GM12878 (cell line): Measurements from ENCODE around the gene DERL2. TPM values are rescaled to one million over a fixed set of nuclear protein-coding genes. Genes with fewer than 3 reads are reported as not detected.
A peak's percentile ranks its signal among the peaks of the same experiment; 100 is the strongest.

Experiments
- ATF3 ChIP-seq: IDR thresholded peaks from 2 replicates; pipeline ENCODE4 v1.6.1; 2011; ENCODE audit warnings: low read depth, mild to moderate bottlenecking, low read length, moderate library complexity, borderline replicate concordance; ENCODE audit errors: extremely low read depth
- CTCF ChIP-seq, 3 experiments: IDR thresholded peaks in 2 of 3; conservative IDR thresholded peaks in 1 of 3; 2 replicates each; pipeline ENCODE4 v1.5.1; 2011; ENCODE audit warnings: low read depth in 3 of 3, low read length in 3 of 3, mild to moderate bottlenecking in 3 of 3, control low read depth in 2 of 3, moderate library complexity in 2 of 3, inconsistent platforms in 1 of 3, mixed read lengths in 1 of 3; ENCODE audit not compliant: control insufficient read depth in 2 of 3, insufficient read depth in 1 of 3; ENCODE audit errors: extremely low read depth in 1 of 3
- EED ChIP-seq: sonication (generic); IDR thresholded peaks from 2 replicates; pipeline ENCODE4 v1.6.1; 2016; ENCODE audit warnings: antibody characterized with exemption, low read depth
- GATAD2B ChIP-seq: fragments of 450-650 bp; conservative IDR thresholded peaks from 2 replicates; pipeline ENCODE4 v1.6.1; 2017; ENCODE audit warnings: low read depth, mild to moderate bottlenecking, moderate library complexity
- HDGF ChIP-seq: fragments of 450-650 bp; IDR thresholded peaks from 2 replicates; pipeline ENCODE4 v1.6.1; 2016; ENCODE audit warnings: antibody characterized with exemption
- NKRF ChIP-seq: fragments of 450-650 bp; conservative IDR thresholded peaks from 2 replicates; pipeline ENCODE4 v1.6.1; 2017; ENCODE audit warnings: mild to moderate bottlenecking, moderate library complexity
- PKNOX1 ChIP-seq: fragments of 450-650 bp; IDR thresholded peaks from 2 replicates; pipeline ENCODE4 v1.6.1; 2016; ENCODE audit warnings: mild to moderate bottlenecking
- PML ChIP-seq: IDR thresholded peaks from 2 replicates; pipeline ENCODE4 v1.6.1; 2012; ENCODE audit warnings: low read length, inconsistent platforms
- POLR2AphosphoS2 ChIP-seq: IDR thresholded peaks from 2 replicates; pipeline ENCODE4 v1.6.1; 2011; ENCODE audit warnings: low read depth, mild to moderate bottlenecking, low read length, improper control_type of control experiment, moderate library complexity
- RUNX3 ChIP-seq: IDR thresholded peaks from 2 replicates; pipeline ENCODE4 v1.6.1; 2012; ENCODE audit warnings: low read length, inconsistent platforms
- SMAD1 ChIP-seq: fragments of 450-650 bp; IDR thresholded peaks from 2 replicates; pipeline ENCODE4 v1.6.1; 2018; ENCODE audit warnings: mild to moderate bottlenecking, low read depth; ENCODE audit not compliant: partially characterized antibody
- STAT1 ChIP-seq: fragments of 450-650 bp; conservative IDR thresholded peaks from 2 replicates; pipeline ENCODE4 v1.6.1; 2014; ENCODE audit warnings: antibody characterized with exemption, mild to moderate bottlenecking
- ZNF217 ChIP-seq: fragments of 450-650 bp; IDR thresholded peaks from 2 replicates; pipeline ENCODE4 v1.6.1; 2017; ENCODE audit warnings: antibody characterized with exemption, mild to moderate bottlenecking
- polyA plus RNA-seq, 11 experiments: library from polyadenylated mRNA; depleted of rRNA in 4 of 11; unstranded in 6 of 11; stranded (reverse) in 5 of 11; fragments of >200 nt; fragmentation: Nextera tagmentation in 4 of 11; fragmentation: Illumina TruSeq in 1 of 11; extraction: Ambion mirVana in 4 of 11; extraction: Trizol in 1 of 11; gene quantifications; 1 replicate in 1 of 11; 2 replicates in 10 of 11; pipeline versions ENCODE4 v1.2.1 to v1.2.3, GENCODE V29; 2011 to 2016; ENCODE audit warnings: inconsistent platforms in 2 of 11, missing spikeins in 2 of 11, low read depth in 1 of 11
- total RNA-seq, 4 experiments: library from RNA; depleted of rRNA in 3 of 4; stranded (reverse); fragments of >200 nt in 3 of 4; fragmentation: Illumina TruSeq in 1 of 4; extraction: Trizol in 1 of 4; gene quantifications; 2 replicates each; pipeline versions ENCODE4 v1.2.1 to v1.2.3, GENCODE V29; 2013 to 2021
- TF ChIP-seq, protein P1 (sequence below): fragments of 450-650 bp; formaldehyde crosslinking; IDR thresholded peaks from 2 replicates; pipeline ENCODE4 v1.5.0; 2022; ENCODE audit warnings: mild to moderate bottlenecking, missing genetic modification characterization
- TF ChIP-seq, protein P2 (sequence below): fragments of 450-650 bp; IDR thresholded peaks from 2 replicates; pipeline ENCODE4 v1.6.1; 2017; ENCODE audit warnings: mild to moderate bottlenecking, moderate library complexity

DERL2 gene
- total and polyA plus RNA-seq, 10 of the 15 experiments (the other 5 are each of a cell fraction or from before 2014, with no cell fraction given) = 40.5 to 236 (median 69.3) TPM

DNA sequence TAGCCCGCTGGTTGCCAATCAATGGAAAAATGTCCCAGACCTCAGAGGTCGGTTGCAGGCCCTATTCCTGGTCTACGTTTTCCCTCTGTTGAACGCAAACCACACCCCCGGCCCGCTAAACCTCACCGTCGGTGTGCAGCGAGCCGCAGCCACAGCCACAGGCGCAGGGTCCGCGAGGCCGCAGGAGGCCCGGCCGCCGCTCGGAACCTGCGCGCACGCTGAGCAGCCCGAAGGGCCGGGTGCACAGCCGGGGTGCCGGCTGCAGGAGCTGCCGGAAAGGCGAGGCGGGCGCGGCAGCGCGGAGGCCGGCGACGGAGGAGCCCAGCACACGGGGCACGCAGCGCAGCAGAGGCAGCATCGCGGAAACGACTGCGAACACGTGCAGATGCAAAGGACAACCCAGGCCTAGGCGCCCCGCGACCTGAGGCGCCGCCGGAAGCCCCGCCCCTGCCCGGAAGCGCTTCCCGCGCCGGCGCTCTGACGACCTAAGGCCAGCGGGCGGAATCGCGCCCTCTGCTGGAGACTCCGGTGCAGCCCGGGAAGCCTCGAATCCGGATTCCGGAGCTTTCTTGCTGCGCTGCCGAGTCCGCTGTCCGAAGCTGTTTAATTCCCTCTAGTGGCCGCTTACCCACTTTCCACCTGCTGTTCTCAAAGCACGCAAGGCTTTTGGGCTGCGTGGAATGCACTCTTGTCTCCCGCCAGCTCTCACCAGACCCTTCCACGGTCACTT, 47.1 kb downstream of the DERL2 start, which contains the start of gene C1QBP (continued):
- TF ChIP-seq POLR2AphosphoS2 = 0 out of 2 replicates have a peak, but pooled peaks have one; percentile 54
- peak; percentile 38; the same call in 1 of the 2 replicates for TF ChIP-seq ATF3
- TF ChIP-seq STAT1 = no peak; the same call in 1 of the 2 replicates
- TF ChIP-seq ZNF217 = peak; percentile 87
- TF ChIP-seq GATAD2B = peak; percentile 96
- TF ChIP-seq, protein P1, sequence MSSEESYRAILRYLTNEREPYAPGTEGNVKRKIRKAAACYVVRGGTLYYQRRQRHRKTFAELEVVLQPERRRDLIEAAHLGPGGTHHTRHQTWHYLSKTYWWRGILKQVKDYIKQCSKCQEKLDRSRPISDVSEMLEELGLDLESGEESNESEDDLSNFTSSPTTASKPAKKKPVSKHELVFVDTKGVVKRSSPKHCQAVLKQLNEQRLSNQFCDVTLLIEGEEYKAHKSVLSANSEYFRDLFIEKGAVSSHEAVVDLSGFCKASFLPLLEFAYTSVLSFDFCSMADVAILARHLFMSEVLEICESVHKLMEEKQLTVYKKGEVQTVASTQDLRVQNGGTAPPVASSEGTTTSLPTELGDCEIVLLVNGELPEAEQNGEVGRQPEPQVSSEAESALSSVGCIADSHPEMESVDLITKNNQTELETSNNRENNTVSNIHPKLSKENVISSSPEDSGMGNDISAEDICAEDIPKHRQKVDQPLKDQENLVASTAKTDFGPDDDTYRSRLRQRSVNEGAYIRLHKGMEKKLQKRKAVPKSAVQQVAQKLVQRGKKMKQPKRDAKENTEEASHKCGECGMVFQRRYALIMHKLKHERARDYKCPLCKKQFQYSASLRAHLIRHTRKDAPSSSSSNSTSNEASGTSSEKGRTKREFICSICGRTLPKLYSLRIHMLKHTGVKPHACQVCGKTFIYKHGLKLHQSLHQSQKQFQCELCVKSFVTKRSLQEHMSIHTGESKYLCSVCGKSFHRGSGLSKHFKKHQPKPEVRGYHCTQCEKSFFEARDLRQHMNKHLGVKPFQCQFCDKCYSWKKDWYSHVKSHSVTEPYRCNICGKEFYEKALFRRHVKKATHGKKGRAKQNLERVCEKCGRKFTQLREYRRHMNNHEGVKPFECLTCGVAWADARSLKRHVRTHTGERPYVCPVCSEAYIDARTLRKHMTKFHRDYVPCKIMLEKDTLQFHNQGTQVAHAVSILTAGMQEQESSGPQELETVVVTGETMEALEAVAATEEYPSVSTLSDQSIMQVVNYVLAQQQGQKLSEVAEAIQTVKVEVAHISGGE (CRISPR knock-in tag) = no peak
- TF ChIP-seq, protein P2, sequence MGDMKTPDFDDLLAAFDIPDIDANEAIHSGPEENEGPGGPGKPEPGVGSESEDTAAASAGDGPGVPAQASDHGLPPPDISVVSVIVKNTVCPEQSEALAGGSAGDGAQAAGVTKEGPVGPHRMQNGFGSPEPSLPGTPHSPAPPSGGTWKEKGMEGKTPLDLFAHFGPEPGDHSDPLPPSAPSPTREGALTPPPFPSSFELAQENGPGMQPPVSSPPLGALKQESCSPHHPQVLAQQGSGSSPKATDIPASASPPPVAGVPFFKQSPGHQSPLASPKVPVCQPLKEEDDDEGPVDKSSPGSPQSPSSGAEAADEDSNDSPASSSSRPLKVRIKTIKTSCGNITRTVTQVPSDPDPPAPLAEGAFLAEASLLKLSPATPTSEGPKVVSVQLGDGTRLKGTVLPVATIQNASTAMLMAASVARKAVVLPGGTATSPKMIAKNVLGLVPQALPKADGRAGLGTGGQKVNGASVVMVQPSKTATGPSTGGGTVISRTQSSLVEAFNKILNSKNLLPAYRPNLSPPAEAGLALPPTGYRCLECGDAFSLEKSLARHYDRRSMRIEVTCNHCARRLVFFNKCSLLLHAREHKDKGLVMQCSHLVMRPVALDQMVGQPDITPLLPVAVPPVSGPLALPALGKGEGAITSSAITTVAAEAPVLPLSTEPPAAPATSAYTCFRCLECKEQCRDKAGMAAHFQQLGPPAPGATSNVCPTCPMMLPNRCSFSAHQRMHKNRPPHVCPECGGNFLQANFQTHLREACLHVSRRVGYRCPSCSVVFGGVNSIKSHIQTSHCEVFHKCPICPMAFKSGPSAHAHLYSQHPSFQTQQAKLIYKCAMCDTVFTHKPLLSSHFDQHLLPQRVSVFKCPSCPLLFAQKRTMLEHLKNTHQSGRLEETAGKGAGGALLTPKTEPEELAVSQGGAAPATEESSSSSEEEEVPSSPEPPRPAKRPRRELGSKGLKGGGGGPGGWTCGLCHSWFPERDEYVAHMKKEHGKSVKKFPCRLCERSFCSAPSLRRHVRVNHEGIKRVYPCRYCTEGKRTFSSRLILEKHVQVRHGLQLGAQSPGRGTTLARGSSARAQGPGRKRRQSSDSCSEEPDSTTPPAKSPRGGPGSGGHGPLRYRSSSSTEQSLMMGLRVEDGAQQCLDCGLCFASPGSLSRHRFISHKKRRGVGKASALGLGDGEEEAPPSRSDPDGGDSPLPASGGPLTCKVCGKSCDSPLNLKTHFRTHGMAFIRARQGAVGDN = peak; percentile 93
- no peak for TF ChIP-seq EED
- peak; percentile 31; the same call in 1 of the 2 replicates for TF ChIP-seq HDGF
- peak; percentile 9; the same call in 1 of the 2 replicates for TF ChIP-seq RUNX3
- peak; percentile 93 to 99 (median 99); a peak in 5 of 6 replicates for TF ChIP-seq CTCF (IDR thresholded peaks at IDR 0.05 in 2 of 3, conservative IDR thresholded peaks at IDR 0.05 in 1 of 3; ENCODE audit: control insufficient read depth in 2 of 3, extremely low read depth in 1 of 3, insufficient read depth in 1 of 3, low read depth in 3 of 3, low read length in 3 of 3)
- TF ChIP-seq NKRF = peak; percentile 98
- TF ChIP-seq SMAD1 = no peak
- peak; percentile 56; the same call in 1 of the 2 replicates for TF ChIP-seq PML
- TF ChIP-seq PKNOX1 = 0 out of 2 replicates have a peak, but pooled peaks have one; percentile 10
